ENCODE measurements around the gene ZNF236. TPM values are rescaled to one million over a fixed set of nuclear protein-coding genes. Genes with fewer than 3 reads are reported as not detected.

Gene ZNF236
- polyA plus RNA-seq, 1 donor from 2014 or later, result 7.7 TPM

DNA sequence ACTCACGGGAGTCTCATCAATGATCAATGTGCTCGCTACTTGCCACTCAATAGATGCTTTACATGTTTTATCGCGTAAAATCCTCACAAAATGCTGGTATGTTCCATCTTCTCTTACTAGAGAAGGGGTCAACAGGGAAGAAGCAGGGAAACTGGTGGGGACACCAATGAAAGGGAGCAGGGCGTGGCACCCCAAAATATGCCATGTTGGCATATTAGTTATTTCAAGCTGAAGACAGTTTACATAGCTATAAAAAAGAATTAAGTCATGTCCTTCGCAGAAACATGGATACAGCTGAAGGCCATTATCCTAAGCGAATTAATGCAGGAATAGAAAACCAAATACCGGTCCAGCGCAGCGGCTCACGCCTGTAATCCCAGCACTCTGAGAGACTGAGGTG lies 8.1 kb upstream of the ZNF236 start:
- Histone ChIP-seq H3K79me2 (replicated peaks; ENCODE audit: insufficient read depth, low read length) (peaks cover 5% of the 10 kb centered on the region), H3F3A (ENCODE audit: insufficient read depth, low read length, poor library complexity, severe bottlenecking) (no peaks in the 10 kb centered on the region), H3K9ac (ENCODE audit: low read length) (no peak overlapping the region), H3K9me2 (ENCODE audit: insufficient read depth, low read length) (no peaks in the 10 kb centered on the region), H2AFZ (ENCODE audit: low read depth, low read length) (no peak overlapping the region), H3K27me3 (ENCODE audit: insufficient read depth, low read depth, low read length) (no peaks in the 10 kb centered on the region), H3K36me3 (ENCODE audit: insufficient read depth, low read length) (peaks cover 8% of the 10 kb centered on the region), H3K27ac (ENCODE audit: low read length) (no peak overlapping the region), H3K4me2 (ENCODE audit: low read length) (no peak overlapping the region), H3K9me3 (ENCODE audit: low read length) (no peaks in the 10 kb centered on the region), H4K20me1 (ENCODE audit: insufficient read depth) (no peaks in the 10 kb centered on the region), H3K4me3 (ENCODE audit: low read length) (no peak overlapping the region)
- TF ChIP-seq EP300 (conservative IDR thresholded peaks at IDR 0.05; ENCODE audit: poor library complexity, severe bottlenecking), result no peak
- TF ChIP-seq RAD21 (conservative IDR thresholded peaks at IDR 0.05), result no peak
- no peak for TF ChIP-seq EZH2 (IDR thresholded peaks at IDR 0.05; ENCODE audit: borderline replicate concordance, insufficient read depth, low read length, poor library complexity, severe bottlenecking)
- TF ChIP-seq SMC3 (conservative IDR thresholded peaks at IDR 0.05; ENCODE audit: poor library complexity), result no peak

DNA sequence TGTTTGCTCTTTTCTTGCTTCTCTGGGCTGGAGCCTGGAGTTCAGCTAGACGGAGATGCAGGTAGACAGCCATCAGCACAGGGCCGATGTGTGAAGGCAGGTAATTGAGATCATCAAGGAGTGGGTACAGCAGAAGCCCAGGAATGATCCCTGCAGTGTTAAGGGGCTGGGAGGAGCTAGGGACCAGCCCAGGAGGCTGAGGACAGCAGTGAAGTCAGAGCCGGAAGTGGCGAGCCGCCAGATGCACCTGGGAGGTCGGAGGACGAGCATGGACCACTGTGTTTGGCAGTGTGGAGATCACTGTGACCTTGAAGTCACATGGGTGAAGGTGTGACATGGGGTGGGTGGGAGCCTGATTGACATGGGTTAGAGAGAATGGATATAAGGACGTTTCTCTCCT lies 6.2 kb upstream of the ZNF236 start:
- Histone ChIP-seq H2AFZ (ENCODE audit: low read depth, low read length) (no peak overlapping the region), H3F3A (ENCODE audit: insufficient read depth, low read length, poor library complexity, severe bottlenecking) (no peaks in the 10 kb centered on the region), H3K27me3 (ENCODE audit: insufficient read depth, low read depth, low read length) (no peaks in the 10 kb centered on the region), H3K9me2 (ENCODE audit: insufficient read depth, low read length) (no peaks in the 10 kb centered on the region), H4K20me1 (ENCODE audit: insufficient read depth) (no peaks in the 10 kb centered on the region), H3K4me3 (ENCODE audit: low read length) (no peak overlapping the region), H3K4me2 (ENCODE audit: low read length) (no peak overlapping the region), H3K27ac (ENCODE audit: low read length) (no peak overlapping the region), H3K79me2 (replicated peaks; ENCODE audit: insufficient read depth, low read length) (peaks cover 23% of the 10 kb centered on the region), H3K9ac (ENCODE audit: low read length) (no peak overlapping the region), H3K9me3 (ENCODE audit: low read length) (no peaks in the 10 kb centered on the region), H3K36me3 (ENCODE audit: insufficient read depth, low read length) (peaks cover 8% of the 10 kb centered on the region)
- TF ChIP-seq EZH2 (IDR thresholded peaks at IDR 0.05; ENCODE audit: borderline replicate concordance, insufficient read depth, low read length, poor library complexity, severe bottlenecking) (no peak), EP300 (conservative IDR thresholded peaks at IDR 0.05; ENCODE audit: poor library complexity, severe bottlenecking) (no peak), TAF1 (IDR thresholded peaks at IDR 0.05; ENCODE audit: low read depth) (no peak), MXI1 (conservative IDR thresholded peaks at IDR 0.05; ENCODE audit: poor library complexity, severe bottlenecking) (no peak), SMC3 (conservative IDR thresholded peaks at IDR 0.05; ENCODE audit: poor library complexity) (no peak), RAD21 (conservative IDR thresholded peaks at IDR 0.05) (no peak), POLR2AphosphoS5 (IDR thresholded peaks at IDR 0.05) (no peak)
- TF ChIP-seq, protein P1, sequence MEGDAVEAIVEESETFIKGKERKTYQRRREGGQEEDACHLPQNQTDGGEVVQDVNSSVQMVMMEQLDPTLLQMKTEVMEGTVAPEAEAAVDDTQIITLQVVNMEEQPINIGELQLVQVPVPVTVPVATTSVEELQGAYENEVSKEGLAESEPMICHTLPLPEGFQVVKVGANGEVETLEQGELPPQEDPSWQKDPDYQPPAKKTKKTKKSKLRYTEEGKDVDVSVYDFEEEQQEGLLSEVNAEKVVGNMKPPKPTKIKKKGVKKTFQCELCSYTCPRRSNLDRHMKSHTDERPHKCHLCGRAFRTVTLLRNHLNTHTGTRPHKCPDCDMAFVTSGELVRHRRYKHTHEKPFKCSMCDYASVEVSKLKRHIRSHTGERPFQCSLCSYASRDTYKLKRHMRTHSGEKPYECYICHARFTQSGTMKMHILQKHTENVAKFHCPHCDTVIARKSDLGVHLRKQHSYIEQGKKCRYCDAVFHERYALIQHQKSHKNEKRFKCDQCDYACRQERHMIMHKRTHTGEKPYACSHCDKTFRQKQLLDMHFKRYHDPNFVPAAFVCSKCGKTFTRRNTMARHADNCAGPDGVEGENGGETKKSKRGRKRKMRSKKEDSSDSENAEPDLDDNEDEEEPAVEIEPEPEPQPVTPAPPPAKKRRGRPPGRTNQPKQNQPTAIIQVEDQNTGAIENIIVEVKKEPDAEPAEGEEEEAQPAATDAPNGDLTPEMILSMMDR (IDR thresholded peaks at IDR 0.05; ENCODE audit: poor library complexity, severe bottlenecking), result no peak
- TF ChIP-seq, protein P2, sequence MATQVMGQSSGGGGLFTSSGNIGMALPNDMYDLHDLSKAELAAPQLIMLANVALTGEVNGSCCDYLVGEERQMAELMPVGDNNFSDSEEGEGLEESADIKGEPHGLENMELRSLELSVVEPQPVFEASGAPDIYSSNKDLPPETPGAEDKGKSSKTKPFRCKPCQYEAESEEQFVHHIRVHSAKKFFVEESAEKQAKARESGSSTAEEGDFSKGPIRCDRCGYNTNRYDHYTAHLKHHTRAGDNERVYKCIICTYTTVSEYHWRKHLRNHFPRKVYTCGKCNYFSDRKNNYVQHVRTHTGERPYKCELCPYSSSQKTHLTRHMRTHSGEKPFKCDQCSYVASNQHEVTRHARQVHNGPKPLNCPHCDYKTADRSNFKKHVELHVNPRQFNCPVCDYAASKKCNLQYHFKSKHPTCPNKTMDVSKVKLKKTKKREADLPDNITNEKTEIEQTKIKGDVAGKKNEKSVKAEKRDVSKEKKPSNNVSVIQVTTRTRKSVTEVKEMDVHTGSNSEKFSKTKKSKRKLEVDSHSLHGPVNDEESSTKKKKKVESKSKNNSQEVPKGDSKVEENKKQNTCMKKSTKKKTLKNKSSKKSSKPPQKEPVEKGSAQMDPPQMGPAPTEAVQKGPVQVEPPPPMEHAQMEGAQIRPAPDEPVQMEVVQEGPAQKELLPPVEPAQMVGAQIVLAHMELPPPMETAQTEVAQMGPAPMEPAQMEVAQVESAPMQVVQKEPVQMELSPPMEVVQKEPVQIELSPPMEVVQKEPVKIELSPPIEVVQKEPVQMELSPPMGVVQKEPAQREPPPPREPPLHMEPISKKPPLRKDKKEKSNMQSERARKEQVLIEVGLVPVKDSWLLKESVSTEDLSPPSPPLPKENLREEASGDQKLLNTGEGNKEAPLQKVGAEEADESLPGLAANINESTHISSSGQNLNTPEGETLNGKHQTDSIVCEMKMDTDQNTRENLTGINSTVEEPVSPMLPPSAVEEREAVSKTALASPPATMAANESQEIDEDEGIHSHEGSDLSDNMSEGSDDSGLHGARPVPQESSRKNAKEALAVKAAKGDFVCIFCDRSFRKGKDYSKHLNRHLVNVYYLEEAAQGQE (IDR thresholded peaks at IDR 0.05; ENCODE audit: borderline replicate concordance), result no peak

Data from neural cell (in vitro differentiated cells).